ENCODE results near the gene AADACL4.

DNA sequence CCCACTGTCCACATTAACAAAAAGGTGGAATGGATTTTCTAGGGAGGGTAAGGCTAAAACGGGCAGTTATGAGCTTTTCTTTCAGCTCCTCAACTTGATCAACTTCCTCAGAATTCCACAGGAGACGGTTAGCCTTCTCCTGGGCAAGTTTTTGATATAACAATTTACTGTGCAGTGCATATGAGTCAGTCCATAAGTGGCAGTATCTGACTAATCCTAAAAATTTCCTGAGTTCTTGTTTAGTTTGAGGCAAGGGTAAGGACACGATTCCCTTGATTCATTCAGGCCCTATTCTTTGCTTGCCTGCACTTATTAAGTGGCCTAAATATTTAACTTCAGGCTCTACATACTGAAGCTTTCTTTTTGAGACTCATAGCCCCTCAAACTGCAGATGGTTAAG, 65.8 kb downstream of the AADACL4 start:
- TF ChIP-seq POLR2A (IDR thresholded peaks at IDR 0.05; ENCODE audit: low read length) (no peak), GATA1 (IDR thresholded peaks at IDR 0.05; ENCODE audit: low read depth, low read length) (no peak)
